ENCODE measurements around the gene NAPSA. TPM values are rescaled to one million over a fixed set of nuclear protein-coding genes. Genes with fewer than 3 reads are reported as not detected.
"Not testable (repeated sequence)": the region's sequence is repeated elsewhere in the genome, so short reads cannot be mapped to it uniquely, and the experiment has no call there.

Gene NAPSA
- total RNA-seq, 1 donor from 2014 or later, result 0.26 TPM

DNA sequence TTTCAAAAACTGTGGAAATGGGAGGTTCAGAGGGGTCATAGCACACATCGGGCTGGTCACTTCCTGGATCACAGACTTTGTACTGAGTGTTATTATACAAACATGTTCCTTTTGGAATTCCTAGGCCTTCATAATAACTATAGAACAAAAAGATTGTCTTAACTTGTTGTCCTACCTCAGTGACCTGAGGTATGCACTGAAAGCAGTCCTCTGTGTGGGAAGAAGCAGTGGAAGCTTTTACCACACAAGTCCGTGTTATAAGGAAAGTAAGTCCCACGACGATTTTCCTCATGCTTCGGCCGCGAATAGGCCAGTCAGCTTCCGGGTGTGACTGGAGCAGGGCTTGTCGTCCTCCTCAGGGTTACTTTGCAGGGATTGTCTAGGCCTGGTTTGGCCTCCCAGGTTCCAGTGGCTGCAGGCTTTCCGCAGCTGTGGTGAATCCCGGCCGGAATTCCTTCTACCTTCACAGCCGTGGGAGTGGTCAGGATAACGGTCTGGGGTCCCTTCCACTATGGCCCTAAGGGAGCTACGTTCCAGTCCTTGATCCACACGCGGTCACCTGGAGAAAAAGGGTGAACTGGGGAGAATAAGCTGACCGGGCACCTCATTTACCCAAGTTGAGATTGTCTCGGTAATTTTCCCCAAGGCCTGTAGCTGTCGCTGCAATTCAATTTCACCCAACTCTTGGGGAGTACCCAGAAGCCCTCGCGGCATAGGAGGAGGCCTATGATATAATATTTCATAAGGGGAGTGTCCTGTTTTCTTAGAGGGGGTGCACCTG is 16.0 kb downstream of the NAPSA start:
- DNase-seq (ENCODE audit: low read depth), result no peak
- no peak for FAIRE-seq
- TF ChIP-seq, protein P1, sequence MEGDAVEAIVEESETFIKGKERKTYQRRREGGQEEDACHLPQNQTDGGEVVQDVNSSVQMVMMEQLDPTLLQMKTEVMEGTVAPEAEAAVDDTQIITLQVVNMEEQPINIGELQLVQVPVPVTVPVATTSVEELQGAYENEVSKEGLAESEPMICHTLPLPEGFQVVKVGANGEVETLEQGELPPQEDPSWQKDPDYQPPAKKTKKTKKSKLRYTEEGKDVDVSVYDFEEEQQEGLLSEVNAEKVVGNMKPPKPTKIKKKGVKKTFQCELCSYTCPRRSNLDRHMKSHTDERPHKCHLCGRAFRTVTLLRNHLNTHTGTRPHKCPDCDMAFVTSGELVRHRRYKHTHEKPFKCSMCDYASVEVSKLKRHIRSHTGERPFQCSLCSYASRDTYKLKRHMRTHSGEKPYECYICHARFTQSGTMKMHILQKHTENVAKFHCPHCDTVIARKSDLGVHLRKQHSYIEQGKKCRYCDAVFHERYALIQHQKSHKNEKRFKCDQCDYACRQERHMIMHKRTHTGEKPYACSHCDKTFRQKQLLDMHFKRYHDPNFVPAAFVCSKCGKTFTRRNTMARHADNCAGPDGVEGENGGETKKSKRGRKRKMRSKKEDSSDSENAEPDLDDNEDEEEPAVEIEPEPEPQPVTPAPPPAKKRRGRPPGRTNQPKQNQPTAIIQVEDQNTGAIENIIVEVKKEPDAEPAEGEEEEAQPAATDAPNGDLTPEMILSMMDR (IDR thresholded peaks at IDR 0.05; ENCODE audit: insufficient read depth, low read length, severe bottlenecking), result peak; percentile 29
- Histone ChIP-seq H3K27me3 (ENCODE audit: control insufficient read depth, insufficient read depth, low read length) (no peaks in the 10 kb centered on the region), H3K4me3 (ENCODE audit: low read depth, low read length) (no peak overlapping the region), H3K36me3 (ENCODE audit: control insufficient read depth, insufficient read depth, low read length) (no peaks in the 10 kb centered on the region)

- FAIRE-seq; H3K4me3 ChIP-seq (ENCODE audit: low read depth, low read length); DNase-seq (ENCODE audit: low read depth): not testable (repeated sequence)
These were observed 18.3 kb downstream of the NAPSA start for GRCh38 chr19:50347089-50347581.

GRCh38 chr19:50344661-50345318 is 20.6 kb downstream of the NAPSA start:
- H3K4me3 ChIP-seq (ENCODE audit: low read depth, low read length), result no peak overlapping the region
- H3K27me3 ChIP-seq (ENCODE audit: control insufficient read depth, insufficient read depth, low read length), result no peaks in the 10 kb centered on the region
- TF ChIP-seq, protein P1 (IDR thresholded peaks at IDR 0.05; ENCODE audit: insufficient read depth, low read length, severe bottlenecking), result no peak
- no peaks in the 10 kb centered on the region for H3K36me3 ChIP-seq (ENCODE audit: control insufficient read depth, insufficient read depth, low read length)
- DNase-seq (ENCODE audit: low read depth) (no peak), FAIRE-seq (no peak)

More at GRCh38 chr19:50347089-50347581, 18.3 kb downstream of the NAPSA start:
- not testable (repeated sequence) for H3K36me3 ChIP-seq (ENCODE audit: control insufficient read depth, insufficient read depth, low read length); H3K27me3 ChIP-seq (ENCODE audit: control insufficient read depth, insufficient read depth, low read length)

DNA sequence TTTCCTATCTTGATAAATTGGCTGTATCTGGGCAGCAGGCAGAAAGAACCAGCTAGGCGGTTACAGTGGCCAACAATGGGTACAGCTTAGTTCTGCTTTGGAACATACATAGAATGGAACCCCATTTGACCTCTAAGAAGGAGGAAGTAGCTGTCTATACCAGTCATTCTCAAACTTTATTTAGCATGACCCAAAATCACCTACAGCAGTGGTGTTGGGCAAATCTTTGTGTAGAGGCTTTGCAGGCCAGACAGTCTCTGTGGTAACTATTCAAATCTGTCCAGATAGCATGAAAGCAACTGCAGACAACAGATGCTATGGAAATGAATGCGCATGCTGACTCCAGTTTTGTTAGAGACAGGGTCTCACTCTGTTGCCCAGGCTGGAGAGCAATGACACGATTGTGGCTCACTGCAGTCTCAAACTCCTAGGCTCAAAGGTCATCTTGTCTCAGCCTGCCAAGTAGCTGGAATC is 24.3 kb downstream of the NAPSA start:
- TF ChIP-seq, protein P1 (IDR thresholded peaks at IDR 0.05; ENCODE audit: insufficient read depth, low read length, severe bottlenecking), result no peak
- H3K36me3 ChIP-seq (ENCODE audit: control insufficient read depth, insufficient read depth, low read length), result no peaks in the 10 kb centered on the region
- FAIRE-seq (no peak), DNase-seq (ENCODE audit: low read depth) (no peak)
- H3K4me3 ChIP-seq (ENCODE audit: low read depth, low read length), result no peak overlapping the region
- H3K27me3 ChIP-seq (ENCODE audit: control insufficient read depth, insufficient read depth, low read length), result no peaks in the 10 kb centered on the region

DNA sequence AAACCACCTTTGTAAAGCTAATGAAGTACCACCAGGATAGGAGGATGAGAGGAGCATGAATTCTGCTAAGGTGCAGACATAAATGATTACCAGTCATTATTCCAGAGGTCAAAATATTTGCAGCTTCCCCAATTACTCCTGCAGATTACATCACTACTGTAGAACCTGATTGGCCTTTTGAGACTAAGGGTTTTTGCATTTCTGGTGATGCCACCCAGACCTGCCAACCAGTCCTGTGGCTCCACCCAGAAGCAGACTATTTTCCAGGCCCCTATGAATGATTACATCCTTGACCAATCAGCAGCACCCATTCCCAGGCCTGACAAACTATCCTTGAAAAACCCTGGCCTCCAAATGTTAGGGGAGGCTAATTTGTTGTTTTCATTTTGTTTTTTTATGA is 25.1 kb downstream of the NAPSA start:
- Histone ChIP-seq H3K36me3 (ENCODE audit: control insufficient read depth, insufficient read depth, low read length) (no peaks in the 10 kb centered on the region), H3K27me3 (ENCODE audit: control insufficient read depth, insufficient read depth, low read length) (no peaks in the 10 kb centered on the region), H3K4me3 (ENCODE audit: low read depth, low read length) (no peak overlapping the region)
- DNase-seq (ENCODE audit: low read depth) (no peak), FAIRE-seq (no peak)
- TF ChIP-seq, protein P1 (IDR thresholded peaks at IDR 0.05; ENCODE audit: insufficient read depth, low read length, severe bottlenecking), result no peak

DNA sequence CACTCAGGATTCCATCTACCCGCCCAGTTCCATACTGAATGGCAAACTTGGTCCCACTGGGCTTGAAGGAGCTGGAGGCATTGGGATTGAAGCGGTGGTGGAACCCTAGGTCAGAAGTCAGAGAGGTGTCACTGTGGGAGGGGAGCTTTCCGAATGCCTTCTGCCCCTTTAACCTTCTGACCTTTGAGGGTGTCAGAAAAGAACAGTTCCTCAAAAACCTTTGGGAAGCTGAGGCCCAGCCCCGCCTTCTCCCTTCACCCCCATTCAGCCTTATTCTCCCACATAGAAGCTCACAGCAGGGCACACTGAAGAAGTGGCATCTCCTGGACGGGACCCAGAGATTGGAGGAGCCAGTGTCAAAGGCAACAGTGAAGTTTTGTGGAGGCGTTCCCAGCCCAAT is 28.4 kb downstream of the NAPSA start:
- not testable (repeated sequence) for H3K36me3 ChIP-seq (ENCODE audit: control insufficient read depth, insufficient read depth, low read length); FAIRE-seq; DNase-seq (ENCODE audit: low read depth); H3K4me3 ChIP-seq (ENCODE audit: low read depth, low read length); H3K27me3 ChIP-seq (ENCODE audit: control insufficient read depth, insufficient read depth, low read length)

Data from bronchial epithelial cell (primary cell).